K562 (cell line): Measurements from ENCODE around the gene UGT3A1. TPM values are rescaled to one million over a fixed set of nuclear protein-coding genes. Genes with fewer than 3 reads are reported as not detected.

Experiments used
- ATAC-seq: fragments of 200-7000 bp; cut with Tn5 transposase; 3 replicates; pipeline ENCODE4 v1.9.1; 2020; ENCODE audit warnings: moderate library complexity
- BruUV-seq: library from RNA; stranded (reverse); fragments of 400-500 nt; replicated peaks from 2 replicates; lab custom pipeline; 2021; lab: Mats Ljungman, UMichigan
- CTCF ChIA-PET: fragments of 300-600 bp; formaldehyde crosslinking; extraction: SDS; loops from one replicate; lab custom pipeline; 2021; ENCODE audit warnings: low intra/inter-chr PET ratio; lab: Yijun Ruan, JAX
- POLR2A ChIA-PET: fragments of 300-600, 350-650 bp; sonication (Branson Sonifier 250); formaldehyde crosslinking; extraction: SDS; loops from one replicate; lab custom pipeline; 2021; ENCODE audit warnings: antibody characterized with exemption, inconsistent platforms; lab: Yijun Ruan, JAX
- DNase-seq, 4 experiments: peaks; one replicate each; pipeline versions ENCODE4 v3.0.0 to v3.0.0-alpha.2; 2011 to 2018; ENCODE audit warnings: low spot score in 3 of 4, mixed read lengths in 3 of 4; ENCODE audit errors: extremely low read depth in 1 of 4
- FAIRE-seq: peaks from 2 replicates; lab custom pipeline; 2011; peaks lifted over from hg19 to GRCh38; lab: Jason Lieb, UNC
- H2AFZ ChIP-seq: 2 replicates; pipeline ENCODE4 v1.6.0; 2011; ENCODE audit warnings: low read depth, low read length, control low read depth, inconsistent platforms
- H3K27ac ChIP-seq: fragments of 200-600 bp; 3 replicates; pipeline ENCODE4 v1.8.0; 2011; ENCODE audit warnings: low read depth, mild to moderate bottlenecking, control low read depth, inconsistent platforms, low read length, moderate library complexity, mixed read lengths; ENCODE audit errors: extremely low read depth
- H3K27me3 ChIP-seq, 2 experiments: fragments of 300-600 bp in 1 of 2; 2 replicates in 1 of 2; 3 replicates in 1 of 2; pipeline versions ENCODE4 v1.6.0 to v1.8.0; 2011; ENCODE audit warnings: inconsistent platforms in 2 of 2, low read length in 2 of 2, mild to moderate bottlenecking in 1 of 2, mixed read lengths in 1 of 2, moderate library complexity in 1 of 2; ENCODE audit not compliant: control insufficient read depth in 2 of 2, insufficient read depth in 2 of 2
- H3K36me3 ChIP-seq: fragments of 300-600 bp; 3 replicates; pipeline ENCODE4 v1.8.0; 2011; ENCODE audit warnings: mild to moderate bottlenecking, low read length, inconsistent platforms; ENCODE audit not compliant: control insufficient read depth, insufficient read depth
- H3K4me1 ChIP-seq, 2 experiments: fragments of 200-600 bp in 1 of 2; replicated peaks in 1 of 2; 2 replicates in 1 of 2; 3 replicates in 1 of 2; pipeline versions ENCODE4 v1.5.1 to v1.8.0; 2011; ENCODE audit warnings: inconsistent platforms in 2 of 2, low read length in 2 of 2, mild to moderate bottlenecking in 1 of 2, mixed read lengths in 1 of 2, moderate library complexity in 1 of 2; ENCODE audit not compliant: control insufficient read depth in 2 of 2, insufficient read depth in 2 of 2
- H3K4me2 ChIP-seq: 2 replicates; pipeline ENCODE4 v1.6.1; 2011; ENCODE audit warnings: low read length, control low read depth, inconsistent platforms, mixed read lengths; ENCODE audit not compliant: insufficient read depth
- H3K4me3 ChIP-seq: fragments of 200-600 bp; sonication (generic), shearing (Covaris generic); 2 replicates; pipeline ENCODE4 v1.5.1; 2016; ENCODE audit warnings: control low read depth, inconsistent platforms
- H3K79me2 ChIP-seq: fragments of 200-600 bp; 3 replicates; pipeline ENCODE4 v1.8.0; 2011; ENCODE audit warnings: low read length, inconsistent platforms; ENCODE audit not compliant: control insufficient read depth, insufficient read depth
- H3K9ac ChIP-seq, 2 experiments: 2 replicates each; pipeline versions ENCODE4 v1.6.0 to v1.6.1; 2011; ENCODE audit warnings: low read depth in 2 of 2, low read length in 2 of 2, control low read depth in 1 of 2, inconsistent platforms in 1 of 2, mild to moderate bottlenecking in 1 of 2, mixed read lengths in 1 of 2; ENCODE audit not compliant: insufficient read depth in 1 of 2
- H3K9me1 ChIP-seq: one replicate; pipeline ENCODE4 v1.6.0; 2011; ENCODE audit warnings: inconsistent platforms, mild to moderate bottlenecking, low read length, moderate library complexity; ENCODE audit not compliant: control insufficient read depth, insufficient read depth
- H3K9me3 ChIP-seq: replicated peaks from 2 replicates; pipeline ENCODE4 v1.5.1; 2011; ENCODE audit warnings: low read depth, low read length, inconsistent platforms; ENCODE audit not compliant: control insufficient read depth, insufficient read depth
- H4K20me1 ChIP-seq: replicated peaks from 2 replicates; pipeline ENCODE4 v1.6.1; 2011; ENCODE audit warnings: low read length, inconsistent platforms, mixed read lengths; ENCODE audit not compliant: control insufficient read depth, insufficient read depth
- ATF2 ChIP-seq: sonication (generic); formaldehyde crosslinking; IDR thresholded peaks from 2 replicates; pipeline ENCODE4 v1.8.1; 2022; ENCODE audit warnings: missing genetic modification reagents
- CHD2 ChIP-seq: IDR thresholded peaks from 2 replicates; pipeline ENCODE4 v1.6.1; 2011; ENCODE audit warnings: low read depth, low read length
- E2F1 ChIP-seq: sonication (generic); formaldehyde crosslinking; IDR thresholded peaks from 2 replicates; pipeline ENCODE4 v1.8.1; 2023; ENCODE audit warnings: mild to moderate bottlenecking, missing genetic modification reagents, moderate library complexity
- NFIC ChIP-seq: fragments of 450-650 bp; IDR thresholded peaks from 2 replicates; pipeline ENCODE4 v1.6.1; 2017; ENCODE audit warnings: mild to moderate bottlenecking, inconsistent platforms
- TFAM ChIP-seq: fragments of 250-450 bp; sonication (Bioruptor Pico); conservative IDR thresholded peaks from 2 replicates; pipeline ENCODE4 v1.5.0; 2021; ENCODE audit warnings: mild to moderate bottlenecking, moderate library complexity
- ZBTB43 ChIP-seq: sonication (generic); formaldehyde crosslinking; IDR thresholded peaks from 2 replicates; pipeline ENCODE4 v1.8.0; 2023; ENCODE audit warnings: mild to moderate bottlenecking, missing genetic modification reagents
- ZFP36 ChIP-seq: fragments of 150-350 bp; IDR thresholded peaks from 2 replicates; pipeline ENCODE4 v1.6.1; 2018; ENCODE audit warnings: low read length, low read depth; ENCODE audit not compliant: partially characterized antibody
- WGBS: fragments of 100-300 bp; shearing (Covaris generic); methylation state at CpG from one replicate; pipeline ENCODE4 v1.1.6; 2016; ENCODE audit warnings: low coverage, mixed read lengths; ENCODE audit not compliant: insufficient coverage; ENCODE audit errors: missing lambda C conversion rate; 5-methylcytosine and 5-hydroxymethylcytosine counted together
- in situ Hi-C: fragments of 300-500 bp; cut with MboI; formaldehyde crosslinking; loops from 4 replicates; pipeline ENCODE4 v1.15.0; 2018; ENCODE audit warnings: inconsistent platforms, mixed read lengths
- intact Hi-C: fragments of 100-400 bp; cut with micrococcal nuclease; formaldehyde crosslinking; loops from 2 replicates; pipeline ENCODE4 v1.14.2; 2022
- polyA plus RNA-seq, 8 experiments: library from polyadenylated mRNA; depleted of rRNA in 4 of 8; stranded (reverse) in 5 of 8; unstranded in 3 of 8; fragments of >200 nt; fragmentation: Nextera tagmentation in 2 of 8; fragmentation: Illumina TruSeq in 1 of 8; extraction: Ambion mirVana in 2 of 8; extraction: Trizol in 1 of 8; gene quantifications; 2 replicates each; pipeline versions ENCODE4 v1.2.1 to v1.2.3, GENCODE V29; 2011 to 2014; ENCODE audit warnings: inconsistent platforms in 1 of 8, missing spikeins in 1 of 8
- total RNA-seq, 7 experiments: library from RNA; depleted of rRNA in 6 of 7; stranded (reverse); fragments of >200 nt in 6 of 7; fragmentation: Illumina TruSeq in 2 of 7; extraction: Trizol in 2 of 7; gene quantifications; 2 replicates each; pipeline versions ENCODE4 v1.2.1 to v1.2.3, GENCODE V29; 2011 to 2021; ENCODE audit warnings: low replicate concordance in 1 of 7

Gene UGT3A1
- total and polyA plus RNA-seq, 9 of the 15 experiments (the other 6 are each of a cell fraction or from before 2014, with no cell fraction given): not detected

- peak; percentile 68 for ATAC-seq
- H3K36me3 ChIP-seq: no peaks in the 10 kb centered on the region
- H3K4me1 ChIP-seq: no peaks in the 10 kb centered on the region
- H3K27ac ChIP-seq: no peak overlapping the region
- no peak for DNase-seq
- H2AFZ ChIP-seq: 0 out of 2 replicates have a peak overlapping the region, but pooled peaks have one; percentile 27
- intact Hi-C loops: no loop called here
- no peaks in the 10 kb centered on the region for H3K79me2 ChIP-seq
- H3K4me3 ChIP-seq: no peak overlapping the region
- H3K27me3 ChIP-seq: peaks cover 0 to 6% of the 10 kb centered on the region in 2 experiments; a peak in 1 of 5 replicates
- BruUV-seq: no TSS peak
- FAIRE-seq: no peak
- H4K20me1 ChIP-seq: no peaks in the 10 kb centered on the region
- CTCF ChIA-PET: no interaction called here
- TF ChIP-seq TFAM: no peak
- no peak for TF ChIP-seq ZFP36
- TF ChIP-seq NFIC: no peak
- no peak for TF ChIP-seq ATF2 (CRISPR knock-in tag)
- TF ChIP-seq ZBTB43 (CRISPR knock-in tag): no peak
- peak; percentile 65; the same call in 1 of the 2 replicates for TF ChIP-seq CHD2
- no peak for TF ChIP-seq E2F1 (CRISPR knock-in tag)
- TF ChIP-seq, all 486 proteins: peak for 1
- no peaks in the 10 kb centered on the region for H3K9me1 ChIP-seq
- H3K4me2 ChIP-seq: no peak overlapping the region
- in situ Hi-C loops: no loop called here
- H3K9ac ChIP-seq: no peak overlapping the region
- WGBS: 0% methylated on average over 6 of the region's 6 CpGs
- H3K9me3 ChIP-seq: no peaks in the 10 kb centered on the region
- POLR2A ChIA-PET: no interaction called here
Measured at GRCh38 chr5:36031223-36031622, 40.0 kb upstream of the UGT3A1 start.
